Medulla oblongata (tissue), 1 donor: Measurements from ENCODE around the gene NPEPL1.
"Not testable (repeated sequence)": the region's sequence is repeated elsewhere in the genome, so short reads cannot be mapped to it uniquely, and the experiment has no call there.

ENCODE experiments used
- DNase-seq: peaks from one replicate; pipeline ENCODE4 v3.0.0-alpha.2; 2015; ENCODE audit errors: extremely low spot score

NPEPL1 gene

GRCh38 chr20:58740356-58741308 lies 48.0 kb downstream of the NPEPL1 start:
- DNase-seq = no peak

- no peak for DNase-seq
Measured at GRCh38 chr20:58741384-58741783, 48.8 kb downstream of the NPEPL1 start.

GRCh38 chr20:58742668-58743566 lies 50.3 kb downstream of the NPEPL1 start:
- no peak for DNase-seq

- no peak for DNase-seq
Measured at GRCh38 chr20:58743929-58744534, 51.4 kb downstream of the NPEPL1 start.

GRCh38 chr20:58744836-58745235 lies 52.2 kb downstream of the NPEPL1 start:
- DNase-seq = no peak

GRCh38 chr20:58745391-58745790 lies 52.8 kb downstream of the NPEPL1 start:
- no peak for DNase-seq

GRCh38 chr20:58746620-58747019 lies 54.0 kb downstream of the NPEPL1 start:
- DNase-seq = no peak

- DNase-seq = no peak
Measured at GRCh38 chr20:58747211-58747610, 54.6 kb downstream of the NPEPL1 start.

- no peak for DNase-seq
Measured at GRCh38 chr20:58748618-58749017, 56.0 kb downstream of the NPEPL1 start.

GRCh38 chr20:58749098-58749769 lies 56.6 kb downstream of the NPEPL1 start:
- DNase-seq = no peak

- DNase-seq = no peak
Measured at GRCh38 chr20:58749979-58750378, 57.4 kb downstream of the NPEPL1 start.

- not testable (repeated sequence) for DNase-seq
Measured at GRCh38 chr20:58750706-58751105, 58.1 kb downstream of the NPEPL1 start.

GRCh38 chr20:58751979-58752378 lies 59.4 kb downstream of the NPEPL1 start:
- DNase-seq = no peak

GRCh38 chr20:58752565-58752964 lies 60.0 kb downstream of the NPEPL1 start:
- DNase-seq = no peak

- no peak for DNase-seq
Measured at GRCh38 chr20:58753267-58753921, 60.8 kb downstream of the NPEPL1 start.

- no peak for DNase-seq
Measured at GRCh38 chr20:58753922-58754551, 61.4 kb downstream of the NPEPL1 start.

GRCh38 chr20:58754584-58754983 lies 62.0 kb downstream of the NPEPL1 start:
- no peak for DNase-seq

- DNase-seq = no peak
Measured at GRCh38 chr20:58755062-58755697, 62.6 kb downstream of the NPEPL1 start.

GRCh38 chr20:58755766-58756449 lies 63.3 kb downstream of the NPEPL1 start:
- DNase-seq = no peak

- DNase-seq = no peak
Measured at GRCh38 chr20:58756450-58756775, 63.8 kb downstream of the NPEPL1 start.
